ENCODE data around the gene ASTL.

DNA sequence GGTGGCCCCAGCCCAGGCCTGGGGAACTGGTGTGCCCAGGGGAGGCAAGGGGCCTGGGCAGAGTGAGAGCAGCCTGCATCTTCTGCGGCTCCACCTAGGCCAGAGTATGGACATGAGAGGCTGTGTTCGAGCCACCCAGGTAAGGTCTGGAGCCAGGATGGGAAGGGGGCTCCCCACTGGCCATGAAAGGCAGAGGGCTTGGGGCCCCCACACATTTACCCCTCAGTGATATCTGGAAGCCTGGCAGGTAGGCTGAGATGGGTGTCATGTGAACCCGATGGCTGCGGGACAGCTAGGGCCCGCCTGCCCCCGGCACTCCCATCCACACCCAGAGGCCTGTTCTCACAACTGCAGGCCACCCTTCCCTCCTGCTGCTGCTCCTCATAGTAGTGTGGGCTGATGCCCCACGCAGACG is 35.1 kb downstream of the ASTL start:
- TF ChIP-seq TBP (CRISPR knock-in tag; IDR thresholded peaks at IDR 0.05) (no peak), NR2C2 (CRISPR knock-in tag; IDR thresholded peaks at IDR 0.05; ENCODE audit: borderline replicate concordance) (no peak), RFX5 (IDR thresholded peaks at IDR 0.05; ENCODE audit: low read depth, low read length) (no peak), MTA3 (CRISPR knock-in tag; IDR thresholded peaks at IDR 0.05) (no peak)
- TF ChIP-seq, protein P1, sequence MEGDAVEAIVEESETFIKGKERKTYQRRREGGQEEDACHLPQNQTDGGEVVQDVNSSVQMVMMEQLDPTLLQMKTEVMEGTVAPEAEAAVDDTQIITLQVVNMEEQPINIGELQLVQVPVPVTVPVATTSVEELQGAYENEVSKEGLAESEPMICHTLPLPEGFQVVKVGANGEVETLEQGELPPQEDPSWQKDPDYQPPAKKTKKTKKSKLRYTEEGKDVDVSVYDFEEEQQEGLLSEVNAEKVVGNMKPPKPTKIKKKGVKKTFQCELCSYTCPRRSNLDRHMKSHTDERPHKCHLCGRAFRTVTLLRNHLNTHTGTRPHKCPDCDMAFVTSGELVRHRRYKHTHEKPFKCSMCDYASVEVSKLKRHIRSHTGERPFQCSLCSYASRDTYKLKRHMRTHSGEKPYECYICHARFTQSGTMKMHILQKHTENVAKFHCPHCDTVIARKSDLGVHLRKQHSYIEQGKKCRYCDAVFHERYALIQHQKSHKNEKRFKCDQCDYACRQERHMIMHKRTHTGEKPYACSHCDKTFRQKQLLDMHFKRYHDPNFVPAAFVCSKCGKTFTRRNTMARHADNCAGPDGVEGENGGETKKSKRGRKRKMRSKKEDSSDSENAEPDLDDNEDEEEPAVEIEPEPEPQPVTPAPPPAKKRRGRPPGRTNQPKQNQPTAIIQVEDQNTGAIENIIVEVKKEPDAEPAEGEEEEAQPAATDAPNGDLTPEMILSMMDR (CRISPR knock-in tag; IDR thresholded peaks at IDR 0.05) = no peak
- TF ChIP-seq, protein P2, sequence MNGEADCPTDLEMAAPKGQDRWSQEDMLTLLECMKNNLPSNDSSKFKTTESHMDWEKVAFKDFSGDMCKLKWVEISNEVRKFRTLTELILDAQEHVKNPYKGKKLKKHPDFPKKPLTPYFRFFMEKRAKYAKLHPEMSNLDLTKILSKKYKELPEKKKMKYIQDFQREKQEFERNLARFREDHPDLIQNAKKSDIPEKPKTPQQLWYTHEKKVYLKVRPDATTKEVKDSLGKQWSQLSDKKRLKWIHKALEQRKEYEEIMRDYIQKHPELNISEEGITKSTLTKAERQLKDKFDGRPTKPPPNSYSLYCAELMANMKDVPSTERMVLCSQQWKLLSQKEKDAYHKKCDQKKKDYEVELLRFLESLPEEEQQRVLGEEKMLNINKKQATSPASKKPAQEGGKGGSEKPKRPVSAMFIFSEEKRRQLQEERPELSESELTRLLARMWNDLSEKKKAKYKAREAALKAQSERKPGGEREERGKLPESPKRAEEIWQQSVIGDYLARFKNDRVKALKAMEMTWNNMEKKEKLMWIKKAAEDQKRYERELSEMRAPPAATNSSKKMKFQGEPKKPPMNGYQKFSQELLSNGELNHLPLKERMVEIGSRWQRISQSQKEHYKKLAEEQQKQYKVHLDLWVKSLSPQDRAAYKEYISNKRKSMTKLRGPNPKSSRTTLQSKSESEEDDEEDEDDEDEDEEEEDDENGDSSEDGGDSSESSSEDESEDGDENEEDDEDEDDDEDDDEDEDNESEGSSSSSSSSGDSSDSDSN (CRISPR knock-in tag; IDR thresholded peaks at IDR 0.05) = no peak
